Measurements from ENCODE around the gene RASGRF1. TPM values are rescaled to one million over a fixed set of nuclear protein-coding genes. Genes with fewer than 3 reads are reported as not detected.

RASGRF1 gene
- polyA plus RNA-seq, 1 donor, result 0.13 TPM

GRCh38 chr15:78955355-78955754 lies 135.2 kb downstream of the RASGRF1 start:
- no peak for DNase-seq (ENCODE audit: low read depth)

- DNase-seq (ENCODE audit: low read depth), result no peak
Observed at GRCh38 chr15:78951841-78952238, 138.7 kb downstream of the RASGRF1 start.

- no peak for DNase-seq (ENCODE audit: low read depth)
Observed at GRCh38 chr15:78950902-78951840, 139.4 kb downstream of the RASGRF1 start.

GRCh38 chr15:78950343-78950742 lies 140.2 kb downstream of the RASGRF1 start:
- no peak for DNase-seq (ENCODE audit: low read depth)

- DNase-seq (ENCODE audit: low read depth), result no peak
Observed at GRCh38 chr15:78949461-78949860, 141.1 kb downstream of the RASGRF1 start.

GRCh38 chr15:78947506-78947905 lies 143.1 kb downstream of the RASGRF1 start:
- DNase-seq (ENCODE audit: low read depth), result no peak

GRCh38 chr15:78946493-78946892 lies 144.1 kb downstream of the RASGRF1 start:
- no peak for DNase-seq (ENCODE audit: low read depth)

- no peak for DNase-seq (ENCODE audit: low read depth)
Observed at GRCh38 chr15:78944669-78945407, 145.7 kb downstream of the RASGRF1 start, which contains the start of gene CTSH. CTSH (minus strand) TSS chr15:78945046; CDS start chr15:78944981, 65 bp downstream.

- DNase-seq (ENCODE audit: low read depth), result no peak
Observed at GRCh38 chr15:78944202-78944625, 146.4 kb downstream of the RASGRF1 start.

- no peak for DNase-seq (ENCODE audit: low read depth)
Observed at GRCh38 chr15:78943692-78944091, 146.9 kb downstream of the RASGRF1 start.

- DNase-seq (ENCODE audit: low read depth), result no peak
Observed at GRCh38 chr15:78942741-78943140, 147.8 kb downstream of the RASGRF1 start.

GRCh38 chr15:78938658-78939488 lies 151.7 kb downstream of the RASGRF1 start:
- no peak for DNase-seq (ENCODE audit: low read depth)

- no peak for DNase-seq (ENCODE audit: low read depth)
Observed at GRCh38 chr15:78937132-78937739, 153.3 kb downstream of the RASGRF1 start.

GRCh38 chr15:78934655-78935023 lies 155.9 kb downstream of the RASGRF1 start:
- DNase-seq (ENCODE audit: low read depth), result no peak

GRCh38 chr15:78933823-78934654 lies 156.5 kb downstream of the RASGRF1 start:
- DNase-seq (ENCODE audit: low read depth), result peak; percentile 83

GRCh38 chr15:78933187-78933822 lies 157.3 kb downstream of the RASGRF1 start:
- DNase-seq (ENCODE audit: low read depth), result no peak

GRCh38 chr15:78932258-78932808 lies 158.2 kb downstream of the RASGRF1 start:
- DNase-seq (ENCODE audit: low read depth), result no peak

- DNase-seq (ENCODE audit: low read depth), result no peak
Observed at GRCh38 chr15:78931439-78932257, 158.9 kb downstream of the RASGRF1 start.
